H9 (cell line): ENCODE measurements around the gene HS3ST4. TPM values are rescaled to one million over a fixed set of nuclear protein-coding genes. Genes with fewer than 3 reads are reported as not detected.

ENCODE experiments used
- DNase-seq: peaks from one replicate; pipeline ENCODE4 v3.0.0-alpha.2; 2017
- H2AFZ ChIP-seq: one replicate; pipeline ENCODE4 v1.6.1; 2013; ENCODE audit warnings: mild to moderate bottlenecking, low read length, control low read depth, moderate library complexity
- H2AK5ac ChIP-seq: 2 replicates; pipeline ENCODE4 v1.6.1; 2013; ENCODE audit warnings: low read length, control low read depth, mixed read lengths; ENCODE audit not compliant: insufficient read length
- H2BK120ac ChIP-seq: one replicate; pipeline ENCODE4 v1.6.1; 2013; ENCODE audit warnings: low read depth, mild to moderate bottlenecking, low read length, control low read depth, inconsistent platforms; ENCODE audit not compliant: poor library complexity, severe bottlenecking
- H2BK12ac ChIP-seq: 2 replicates; pipeline ENCODE4 v1.6.1; 2013; ENCODE audit warnings: low read length, control low read depth, mixed read lengths, low read depth; ENCODE audit not compliant: insufficient read length
- H2BK15ac ChIP-seq: 2 replicates; pipeline ENCODE4 v1.6.1; 2013; ENCODE audit warnings: low read depth, low read length, control low read depth
- H2BK20ac ChIP-seq: one replicate; pipeline ENCODE4 v1.6.1; 2013; ENCODE audit warnings: low read depth, mild to moderate bottlenecking, low read length, control low read depth, inconsistent platforms; ENCODE audit not compliant: poor library complexity, severe bottlenecking
- H2BK5ac ChIP-seq: 2 replicates; pipeline ENCODE4 v1.6.1; 2013; ENCODE audit warnings: low read length, control low read depth, mixed read lengths; ENCODE audit not compliant: insufficient read length
- H3K14ac ChIP-seq: 2 replicates; pipeline ENCODE4 v1.6.1; 2013; ENCODE audit warnings: low read length, control low read depth; ENCODE audit not compliant: insufficient read depth
- H3K18ac ChIP-seq: 2 replicates; pipeline ENCODE4 v1.6.1; 2013; ENCODE audit warnings: low read depth, mild to moderate bottlenecking, mixed read lengths, low read length, control low read depth; ENCODE audit not compliant: insufficient read length
- H3K23ac ChIP-seq: 2 replicates; pipeline ENCODE4 v1.6.1; 2013; ENCODE audit warnings: low read length, control low read depth, mixed read lengths, low read depth; ENCODE audit not compliant: insufficient read length
- H3K23me2 ChIP-seq: 2 replicates; pipeline ENCODE4 v1.6.1; 2013; ENCODE audit warnings: low read depth, mild to moderate bottlenecking, mixed read lengths, low read length, control low read depth; ENCODE audit not compliant: insufficient read length, poor library complexity, severe bottlenecking
- H3K27ac ChIP-seq: 2 replicates; pipeline ENCODE4 v1.5.1; 2013; ENCODE audit warnings: low read length, control low read depth, mixed read lengths, low read depth; ENCODE audit not compliant: insufficient read length
- H3K27me3 ChIP-seq: 2 replicates; pipeline ENCODE4 v1.6.1; 2013; ENCODE audit warnings: low read length, control low read depth, inconsistent platforms; ENCODE audit not compliant: insufficient read depth
- H3K4ac ChIP-seq: 2 replicates; pipeline ENCODE4 v1.6.1; 2013; ENCODE audit warnings: low read depth, mild to moderate bottlenecking, control low read depth, inconsistent platforms, low read length, moderate library complexity
- H3K4me1 ChIP-seq: 2 replicates; pipeline ENCODE4 v1.6.1; 2013; ENCODE audit warnings: low read length, control low read depth, inconsistent platforms; ENCODE audit not compliant: insufficient read depth
- H3K4me2 ChIP-seq: 2 replicates; pipeline ENCODE4 v1.6.1; 2013; ENCODE audit warnings: low read length, control low read depth, mixed read lengths; ENCODE audit not compliant: insufficient read length, insufficient read depth
- H3K56ac ChIP-seq: 2 replicates; pipeline ENCODE4 v1.6.1; 2013; ENCODE audit warnings: low read depth, mild to moderate bottlenecking, mixed read lengths, low read length, control low read depth; ENCODE audit not compliant: insufficient read length
- H3K79me1 ChIP-seq: 2 replicates; pipeline ENCODE4 v1.6.1; 2013; ENCODE audit warnings: low read depth, mild to moderate bottlenecking, moderate library complexity, low read length, control low read depth, inconsistent platforms; ENCODE audit not compliant: insufficient read depth, poor library complexity, severe bottlenecking
- H3K79me2 ChIP-seq: 2 replicates; pipeline ENCODE4 v1.6.1; 2013; ENCODE audit warnings: low read length, control low read depth, inconsistent platforms; ENCODE audit not compliant: insufficient read depth
- H3K9ac ChIP-seq: 2 replicates; pipeline ENCODE4 v1.6.1; 2013; ENCODE audit warnings: low read length, control low read depth, mixed read lengths; ENCODE audit not compliant: insufficient read length; ENCODE audit errors: extremely low read depth
- H3K9me3 ChIP-seq: one replicate; pipeline ENCODE4 v1.6.1; 2013; ENCODE audit warnings: low read depth, low read length, inconsistent platforms; ENCODE audit not compliant: control insufficient read depth
- H3T11ph ChIP-seq: one replicate; pipeline ENCODE4 v1.6.1; 2013; ENCODE audit warnings: mild to moderate bottlenecking, low read length, control low read depth, inconsistent platforms
- H4K20me1 ChIP-seq: one replicate; pipeline ENCODE4 v1.6.1; 2013; ENCODE audit not compliant: control insufficient read depth, insufficient read length, insufficient read depth
- H4K5ac ChIP-seq: 2 replicates; pipeline ENCODE4 v1.6.1; 2013; ENCODE audit warnings: low read depth, mild to moderate bottlenecking, mixed read lengths, low read length, control low read depth; ENCODE audit not compliant: insufficient read length
- H4K8ac ChIP-seq: replicated peaks from 2 replicates; pipeline ENCODE4 v1.6.1; 2013; ENCODE audit warnings: low read length, control low read depth, mixed read lengths, low read depth; ENCODE audit not compliant: insufficient read length
- H4K91ac ChIP-seq: 2 replicates; pipeline ENCODE4 v1.6.1; 2013; ENCODE audit warnings: low read depth, mild to moderate bottlenecking, moderate library complexity, mixed read lengths, low read length, control low read depth; ENCODE audit not compliant: insufficient read length
- H3K27ac Mint-ChIP-seq, 3 experiments: 2 replicates in 2 of 3; 3 replicates in 1 of 3; pipeline ENCODE4 v1.8.0; 2020 to 2021; ENCODE audit warnings: mixed read lengths in 3 of 3, mild to moderate bottlenecking in 1 of 3, moderate library complexity in 1 of 3
- H3K27me3 Mint-ChIP-seq: 2 replicates; pipeline ENCODE4 v1.8.0; 2021; ENCODE audit warnings: low read depth, mild to moderate bottlenecking, moderate library complexity, mixed read lengths
- H3K36me3 Mint-ChIP-seq, 3 experiments: 2 replicates in 2 of 3; 3 replicates in 1 of 3; pipeline ENCODE4 v1.8.0; 2020 to 2021; ENCODE audit warnings: low read depth in 3 of 3, mixed read lengths in 3 of 3; ENCODE audit not compliant: insufficient read depth in 1 of 3
- H3K4me1 Mint-ChIP-seq, 2 experiments: 2 replicates each; pipeline ENCODE4 v1.8.0; 2020; ENCODE audit warnings: mixed read lengths in 2 of 2
- H3K4me3 Mint-ChIP-seq, 2 experiments: 2 replicates in 1 of 2; 3 replicates in 1 of 2; pipeline ENCODE4 v1.8.0; 2020 to 2021; ENCODE audit warnings: mild to moderate bottlenecking in 2 of 2, mixed read lengths in 2 of 2, moderate library complexity in 1 of 2
- H3K9me3 Mint-ChIP-seq, 2 experiments: 2 replicates in 1 of 2; 3 replicates in 1 of 2; pipeline ENCODE4 v1.8.0; 2020; ENCODE audit warnings: mild to moderate bottlenecking in 2 of 2, mixed read lengths in 2 of 2, moderate library complexity in 1 of 2
- CTCF ChIP-seq: fragments of 200-600 bp; sonication (generic); conservative IDR thresholded peaks from 3 replicates; pipeline ENCODE4 v1.8.0; 2021; ENCODE audit warnings: antibody characterized with exemption, mild to moderate bottlenecking
- WGBS: extraction: QIAGEN DNeasy Blood & Tissue Kit; methylation state at CpG from one replicate; pipeline ENCODE4 v1.1.7; 2013; ENCODE audit warnings: missing lambda C conversion rate, low lambda C conversion rate, mixed read lengths; ENCODE audit not compliant: insufficient read length; ENCODE audit errors: extremely low coverage; 5-methylcytosine and 5-hydroxymethylcytosine counted together
- total RNA-seq: library from RNA; stranded (reverse); gene quantifications from 2 replicates; pipeline ENCODE4 v1.2.1, GENCODE V29; 2021

Gene HS3ST4
- total RNA-seq, 1 experiment from 2014 or later, result 1.7 TPM

GRCh38 chr16:25827709-25828108, 135.9 kb downstream of the HS3ST4 start:
- H3T11ph ChIP-seq, result no peak overlapping the region
- no peak for DNase-seq
- no peaks in the 10 kb centered on the region for H4K20me1 ChIP-seq
- no peak overlapping the region for H3K27ac Mint-ChIP-seq
- no peak for TF ChIP-seq CTCF
- H3K9me3 ChIP-seq, result no peaks in the 10 kb centered on the region
- no peak overlapping the region for H4K91ac ChIP-seq
- H3K23ac ChIP-seq, result no peak overlapping the region
- no peak overlapping the region for H3K9ac ChIP-seq
- H3K79me2 ChIP-seq, result no peaks in the 10 kb centered on the region
- H3K27me3 Mint-ChIP-seq, result no peaks in the 10 kb centered on the region
- no peak overlapping the region for H2BK15ac ChIP-seq
- no peak overlapping the region for H2AFZ ChIP-seq
- H3K18ac ChIP-seq, result no peak overlapping the region
- no peaks in the 10 kb centered on the region for H3K27me3 ChIP-seq
- H3K79me1 ChIP-seq, result no peaks in the 10 kb centered on the region
- H2BK120ac ChIP-seq, result no peak overlapping the region
- H2BK12ac ChIP-seq, result no peak overlapping the region
- H3K23me2 ChIP-seq, result no peaks in the 10 kb centered on the region
- H2BK20ac ChIP-seq, result no peak overlapping the region
- H3K4me2 ChIP-seq, result no peak overlapping the region
- WGBS, result no CpG with 5 or more reads among the region's 2 CpGs
- no peak overlapping the region for H3K4ac ChIP-seq
- no peak overlapping the region for H3K27ac ChIP-seq
- H3K36me3 Mint-ChIP-seq, result peaks cover 2 to 15% (median 14%) of the 10 kb centered on the region in 3 experiments
- H4K5ac ChIP-seq, result no peak overlapping the region
- no peak overlapping the region for H3K4me3 Mint-ChIP-seq
- H3K56ac ChIP-seq, result no peak overlapping the region
- H2AK5ac ChIP-seq, result no peak overlapping the region
- no peak overlapping the region for H4K8ac ChIP-seq
- no peaks in the 10 kb centered on the region for H3K4me1 ChIP-seq
- H3K9me3 Mint-ChIP-seq, result peaks cover 22 to 23% of the 10 kb centered on the region in 2 experiments
- H3K4me1 Mint-ChIP-seq, result no peaks in the 10 kb centered on the region
- no peak overlapping the region for H2BK5ac ChIP-seq
- H3K14ac ChIP-seq, result no peak overlapping the region
